GM19455 (cell line): Measurements from ENCODE around the gene SPON1.
"Not testable (repeated sequence)": the region's sequence is repeated elsewhere in the genome, so short reads cannot be mapped to it uniquely, and the experiment has no call there.

ENCODE experiments used
- ATAC-seq: cut with Tn5 transposase; IDR thresholded peaks from one replicate; pipeline ENCODE4 v1.9.1; 2021; ENCODE audit not compliant: unreplicated experiment

Gene SPON1

DNA sequence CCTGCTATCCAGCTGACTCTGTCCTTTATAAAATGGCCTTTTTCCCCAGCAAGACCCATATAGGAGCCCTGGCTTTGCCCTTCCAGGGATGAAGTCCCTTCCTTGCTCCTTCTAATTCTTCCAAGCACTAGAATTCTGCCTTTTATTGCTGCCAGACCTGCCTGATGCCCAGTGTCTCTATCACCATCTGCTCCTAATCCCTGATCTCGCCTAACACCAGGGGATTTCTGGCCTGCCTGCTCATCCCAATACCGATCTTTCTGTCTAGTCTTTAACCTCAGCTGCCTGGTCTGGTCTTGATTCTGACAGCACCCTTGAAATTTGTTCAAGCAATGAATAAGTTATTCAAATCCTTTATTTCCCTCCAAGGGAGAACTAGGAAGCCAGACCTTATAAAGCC, 150.2 kb downstream of the SPON1 start:
- ATAC-seq: no peak

DNA sequence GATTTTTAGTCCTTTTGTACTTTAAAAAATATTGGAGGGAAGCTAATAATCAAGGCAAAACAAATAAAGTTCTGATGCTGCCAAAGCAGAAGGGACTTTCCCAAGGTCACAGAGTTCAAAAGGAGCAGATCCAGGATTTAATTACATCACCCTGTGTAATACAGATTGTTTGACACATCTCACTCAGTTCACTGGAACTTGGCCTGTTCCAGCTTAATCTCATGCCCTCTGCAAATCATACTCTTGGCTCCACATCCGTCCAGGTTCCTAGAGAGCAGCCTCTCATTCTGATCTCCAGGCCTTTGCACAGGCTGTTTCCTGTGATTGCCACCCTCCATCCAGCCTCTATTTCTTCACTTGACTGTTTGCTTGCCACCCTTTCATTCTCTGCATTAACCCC, 151.7 kb downstream of the SPON1 start:
- no peak for ATAC-seq

DNA sequence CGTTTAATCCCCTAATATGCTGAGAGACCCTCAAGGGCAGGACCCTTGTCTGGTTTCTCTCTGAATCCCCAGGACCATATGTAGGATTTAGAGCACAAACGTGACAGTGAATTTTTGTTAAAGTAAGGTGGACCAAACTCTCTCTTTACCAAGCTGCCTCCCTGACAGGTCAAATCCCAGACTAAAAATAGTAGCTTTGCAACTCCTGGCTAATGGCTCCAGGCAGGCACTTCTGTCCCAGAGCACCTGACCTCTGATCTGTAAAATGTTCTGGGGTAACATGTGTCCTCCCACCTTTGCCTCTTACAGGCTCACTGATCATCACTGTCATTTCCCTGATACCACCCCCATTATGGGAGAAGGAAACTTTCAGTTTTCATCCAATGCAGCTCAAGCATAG, 152.3 kb downstream of the SPON1 start:
- no peak for ATAC-seq

DNA sequence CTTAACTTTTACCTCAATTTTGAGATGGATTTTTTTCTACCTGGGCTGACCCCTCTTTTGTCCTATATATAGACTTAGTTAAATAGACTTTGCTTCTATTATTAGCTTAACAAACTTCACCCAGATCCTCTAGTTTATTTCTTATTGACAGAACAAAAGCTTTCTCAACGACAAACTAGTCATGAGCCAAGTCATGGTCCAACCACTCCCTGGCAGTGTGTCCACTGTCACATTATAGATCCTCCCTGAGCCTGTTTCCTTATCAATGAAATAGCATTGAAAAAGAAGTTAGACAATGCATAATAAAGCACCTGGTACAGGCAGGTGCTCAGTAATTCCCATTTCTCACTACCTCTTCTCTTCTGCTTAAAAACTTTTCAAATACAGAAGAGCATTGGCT, 155.1 kb downstream of the SPON1 start:
- ATAC-seq: no peak

DNA sequence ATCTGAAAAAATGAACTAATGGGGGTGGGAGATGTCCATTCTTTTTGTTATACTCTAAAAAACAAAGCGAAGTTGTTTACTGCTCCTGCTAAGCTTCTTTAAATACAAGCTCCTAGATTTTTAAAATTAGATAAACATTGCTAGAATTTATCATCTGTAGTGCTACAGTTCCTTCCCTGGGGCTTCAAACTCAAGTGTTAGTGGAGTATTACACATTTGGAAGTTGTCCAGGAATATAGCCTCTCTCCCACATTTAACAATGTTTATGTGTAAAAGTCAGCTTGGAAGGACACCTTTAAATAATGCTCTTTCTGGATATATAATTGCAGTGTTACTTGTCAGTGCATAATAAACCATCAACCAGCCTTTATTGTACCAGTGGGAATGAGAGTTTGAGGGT, 155.5 kb downstream of the SPON1 start:
- ATAC-seq: no peak

DNA sequence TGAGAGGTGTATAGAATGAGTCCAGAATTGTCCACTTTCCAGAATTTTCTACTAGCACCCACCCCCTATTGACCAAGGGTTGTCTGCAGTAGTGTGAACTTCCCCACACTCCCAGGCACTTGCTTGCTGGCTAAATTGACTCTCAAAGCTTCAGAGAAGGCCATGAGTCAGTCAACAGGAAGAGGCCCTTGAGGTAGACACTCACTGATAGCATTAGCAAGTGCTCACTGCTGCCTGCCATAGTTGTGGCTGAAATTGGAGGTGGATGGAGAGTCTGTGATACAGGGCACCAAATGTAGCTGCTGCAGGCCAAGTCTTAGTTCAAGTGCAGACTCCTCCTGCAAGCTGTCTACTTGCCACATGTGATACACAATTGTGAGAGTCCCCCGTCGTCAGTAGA, 156.8 kb downstream of the SPON1 start:
- no peak for ATAC-seq

DNA sequence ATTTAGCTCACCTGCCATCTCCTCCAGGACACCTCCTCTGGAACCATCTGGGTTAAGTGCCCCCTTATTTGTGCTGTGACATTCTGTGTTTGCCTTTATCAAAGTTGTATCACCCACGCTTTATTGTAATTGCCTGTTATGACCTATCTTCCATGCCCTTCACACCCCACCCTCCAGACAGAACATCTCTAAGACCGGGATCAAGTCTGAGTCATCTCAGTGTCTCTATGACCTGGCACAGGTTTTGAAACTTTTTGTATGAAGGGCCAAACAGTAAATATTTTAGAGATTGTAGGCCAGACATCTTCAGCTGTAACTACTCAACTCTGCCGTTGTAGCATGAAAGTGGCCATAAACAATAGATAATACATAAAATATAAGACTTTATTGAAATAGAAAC, 161.8 kb downstream of the SPON1 start:
- ATAC-seq: no peak

DNA sequence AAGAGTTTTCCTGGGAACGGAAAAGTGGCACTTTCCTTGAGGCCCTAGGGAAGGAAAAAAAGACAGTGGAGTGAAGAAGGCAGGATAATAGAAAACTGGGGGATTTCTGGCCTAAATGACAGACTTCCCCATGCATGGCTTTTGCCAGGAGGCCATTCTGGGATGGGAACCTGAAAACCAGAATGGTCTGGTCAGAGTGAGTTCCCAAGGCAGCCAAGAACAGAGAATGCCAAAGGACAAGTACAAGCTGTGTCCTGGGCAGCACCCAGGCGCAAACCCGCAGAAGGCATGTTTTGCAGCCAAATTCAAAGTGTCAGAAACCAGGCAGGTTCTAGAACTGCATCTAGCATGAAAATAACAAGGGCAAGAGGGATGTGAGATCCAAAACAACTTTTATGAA, 162.4 kb downstream of the SPON1 start:
- ATAC-seq: no peak

DNA sequence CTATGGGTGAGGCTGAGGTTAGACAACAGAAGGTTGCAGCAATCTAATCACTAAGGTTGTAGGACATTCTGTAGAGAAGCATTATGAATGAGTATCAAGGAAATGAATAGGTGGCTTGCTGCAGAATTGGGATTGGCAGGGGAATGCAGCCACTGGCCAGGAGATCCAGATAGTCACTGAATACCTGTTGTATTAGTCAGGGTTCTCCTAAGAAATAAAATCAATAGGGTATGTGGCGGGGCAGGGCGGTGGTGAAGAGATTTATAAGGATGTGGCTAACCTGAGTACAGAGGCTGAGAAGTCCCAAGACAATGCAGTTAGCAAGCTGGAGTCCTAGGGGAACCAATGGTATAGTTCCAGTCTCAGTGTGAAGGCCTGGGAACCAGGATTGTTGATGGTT, 163.0 kb downstream of the SPON1 start:
- no peak for ATAC-seq

DNA sequence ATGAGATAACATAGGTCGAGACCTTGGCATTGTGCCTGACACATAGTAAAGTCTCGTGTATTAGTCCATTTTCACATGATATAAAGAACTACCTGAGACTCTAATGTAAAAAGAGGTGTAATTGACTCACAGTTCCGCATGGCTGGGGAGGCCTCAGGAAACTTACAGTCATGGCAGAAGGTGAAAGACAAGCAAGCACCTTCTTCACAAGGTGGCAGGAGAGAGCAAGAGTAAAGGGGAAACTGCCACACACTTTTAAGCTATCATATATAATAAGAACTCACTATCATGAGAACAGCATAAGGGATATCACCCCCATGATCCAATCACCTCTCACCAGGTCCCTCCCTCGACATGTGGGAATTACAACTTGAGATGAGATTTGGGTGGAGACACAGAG, 165.2 kb downstream of the SPON1 start:
- no peak for ATAC-seq

DNA sequence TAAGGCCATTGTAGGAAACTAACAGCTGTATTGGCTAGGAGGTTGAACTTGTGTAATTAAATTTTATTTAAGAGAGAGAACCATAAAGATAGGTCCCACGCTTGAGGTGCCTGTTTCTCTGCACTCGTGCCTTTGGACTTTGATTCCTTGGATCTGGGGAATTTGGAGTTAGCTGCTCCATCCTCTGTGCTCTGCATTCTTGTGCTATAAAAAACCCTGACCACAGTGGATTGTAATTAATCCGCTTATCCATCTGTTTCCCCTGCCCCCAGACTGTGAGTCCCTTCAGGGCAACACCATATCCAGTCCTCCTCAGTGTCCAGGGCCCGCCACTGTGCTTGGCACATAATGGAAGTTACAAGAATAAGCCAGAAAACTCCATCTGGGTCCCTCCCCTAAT, 169.8 kb downstream of the SPON1 start:
- ATAC-seq: no peak

DNA sequence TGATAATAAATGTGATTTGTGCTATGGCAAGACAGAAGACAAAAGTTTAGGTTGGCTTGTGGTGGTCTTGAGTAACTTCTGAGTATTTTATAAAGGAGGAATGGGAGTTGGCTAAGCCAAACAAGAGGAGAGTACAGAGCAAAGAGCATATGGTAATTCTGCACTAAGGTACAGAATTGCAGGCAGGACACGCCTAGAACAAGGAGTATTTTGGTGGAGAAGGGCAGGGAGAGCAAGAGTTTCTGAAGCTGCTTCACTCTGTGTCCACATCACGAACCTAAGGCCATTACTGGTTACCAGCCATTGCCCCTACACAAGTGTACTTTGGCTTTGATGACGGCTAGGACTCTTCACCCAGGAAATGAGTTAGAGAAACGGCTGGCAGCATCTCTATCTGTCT, 170.9 kb downstream of the SPON1 start:
- no peak for ATAC-seq

DNA sequence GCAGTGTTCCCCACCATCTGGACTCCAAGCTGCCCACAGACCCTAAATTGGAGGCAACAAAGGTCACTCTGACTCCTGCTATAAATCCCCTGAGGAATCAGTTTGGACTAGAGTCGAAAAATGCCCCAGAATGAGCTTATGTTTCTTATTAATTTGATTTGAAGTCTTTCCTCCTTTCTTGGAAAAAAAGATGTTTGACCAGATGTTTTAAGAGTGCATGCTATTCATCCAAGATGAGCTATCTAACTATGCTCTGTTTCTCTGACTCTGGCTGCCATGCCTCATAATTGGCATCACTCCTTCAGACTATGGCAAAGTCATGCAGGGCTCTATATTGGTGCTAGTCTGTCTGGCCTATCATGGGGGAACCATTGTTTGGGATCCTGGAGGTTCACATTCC, 174.0 kb downstream of the SPON1 start:
- no peak for ATAC-seq

DNA sequence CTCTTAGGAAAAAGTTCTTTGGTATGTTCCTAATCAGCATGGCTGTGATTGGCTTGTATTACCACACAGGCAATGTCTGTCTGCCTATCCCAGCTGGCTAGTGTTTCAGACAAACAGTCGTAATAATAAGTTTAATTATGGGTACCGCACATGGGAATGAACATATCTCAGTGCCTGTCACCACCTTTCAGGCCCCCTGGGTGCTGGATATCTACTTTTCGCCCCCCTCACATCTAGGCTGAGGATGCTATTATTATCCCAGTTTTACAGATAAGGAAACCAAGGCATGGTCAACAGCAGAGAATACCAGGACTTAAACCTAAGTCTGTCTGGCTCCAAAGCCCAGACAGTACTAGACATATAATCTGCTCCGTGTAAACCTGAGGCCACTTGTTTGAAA, 174.8 kb downstream of the SPON1 start:
- no peak for ATAC-seq

DNA sequence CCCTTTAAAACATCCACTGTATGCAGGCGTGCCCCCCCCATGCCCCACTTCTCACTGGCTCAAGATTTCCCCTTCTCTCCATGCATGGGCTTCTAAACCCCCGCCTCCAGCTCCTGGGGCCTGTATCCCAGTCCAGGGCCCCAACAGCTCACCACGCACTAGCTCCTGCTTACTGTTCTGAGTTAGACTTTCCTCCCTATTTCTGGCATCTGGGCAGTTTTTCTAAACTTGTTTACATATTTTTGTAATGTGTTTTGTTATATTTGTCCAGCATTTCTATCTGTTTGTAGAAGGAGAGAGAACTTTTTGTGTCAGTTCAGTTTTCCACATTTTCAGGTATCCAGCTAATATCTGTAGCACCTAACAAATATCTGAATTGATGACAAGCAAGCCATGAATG, 178.5 kb downstream of the SPON1 start:
- no peak for ATAC-seq

DNA sequence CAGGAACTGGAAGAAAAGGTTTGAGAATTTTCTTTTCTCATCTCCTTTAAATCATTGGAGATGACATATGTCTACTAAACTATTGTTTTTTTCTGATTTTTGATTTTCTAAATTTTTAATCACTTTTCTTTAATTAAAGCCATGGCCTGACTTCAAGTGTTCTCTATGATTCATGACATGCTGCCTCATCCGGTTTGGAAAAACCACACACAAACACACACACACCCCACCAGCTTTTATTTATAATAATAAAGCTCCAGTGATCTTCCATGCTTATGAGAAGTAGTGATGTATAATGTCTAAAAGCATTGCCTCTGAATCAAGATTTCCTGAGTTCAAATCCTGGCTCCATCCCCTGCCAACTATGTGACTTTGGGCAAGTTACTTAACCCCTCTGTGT, 179.2 kb downstream of the SPON1 start:
- ATAC-seq: no peak

DNA sequence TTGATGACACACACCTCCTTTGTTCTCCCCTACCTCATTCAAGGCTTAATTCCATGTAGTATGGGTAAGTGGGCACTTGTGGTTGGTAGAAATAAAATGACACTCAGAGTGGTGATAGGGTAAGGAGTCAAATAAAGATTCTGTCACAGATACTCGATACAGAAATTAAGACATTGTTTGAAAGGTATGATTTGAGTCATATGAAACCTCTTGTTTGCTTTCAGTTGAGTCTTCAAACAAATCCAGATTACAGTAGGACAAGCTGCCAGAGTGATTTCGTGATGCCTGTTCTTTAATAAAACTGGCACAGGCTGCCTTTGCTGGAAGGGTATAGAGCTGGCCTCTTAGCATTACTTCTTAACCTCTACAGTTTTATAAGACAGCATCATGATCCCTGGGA, 182.4 kb downstream of the SPON1 start:
- ATAC-seq: no peak

DNA sequence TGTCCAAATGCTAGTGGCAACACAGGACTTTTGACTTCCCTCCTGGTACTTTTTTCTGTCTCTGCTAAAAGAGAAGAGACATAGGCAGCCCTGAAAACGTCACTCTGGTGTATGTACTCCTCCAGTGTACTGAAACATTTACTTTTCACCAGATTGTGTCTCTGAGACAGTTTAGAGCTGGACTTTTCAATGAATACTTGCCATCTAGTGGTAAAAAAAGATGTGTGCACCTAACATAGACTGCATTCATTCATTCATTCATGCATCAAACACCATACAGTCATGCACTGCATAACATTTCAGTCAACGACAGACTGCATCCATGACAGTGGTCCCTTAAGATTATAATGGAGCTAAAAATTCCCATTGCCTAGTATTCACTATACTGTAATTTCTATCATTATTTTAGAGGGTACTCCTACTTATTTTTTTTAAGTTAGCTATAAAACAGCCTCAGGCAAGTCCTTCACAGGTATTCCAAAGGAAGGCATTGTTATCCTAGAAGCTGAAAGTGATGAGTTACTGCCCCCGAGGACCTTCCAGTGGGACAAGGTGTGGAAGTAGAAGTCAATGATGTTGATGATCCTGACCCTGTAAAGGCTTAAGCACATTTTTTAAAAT, 186.2 kb downstream of the SPON1 start:
- no peak for ATAC-seq

DNA sequence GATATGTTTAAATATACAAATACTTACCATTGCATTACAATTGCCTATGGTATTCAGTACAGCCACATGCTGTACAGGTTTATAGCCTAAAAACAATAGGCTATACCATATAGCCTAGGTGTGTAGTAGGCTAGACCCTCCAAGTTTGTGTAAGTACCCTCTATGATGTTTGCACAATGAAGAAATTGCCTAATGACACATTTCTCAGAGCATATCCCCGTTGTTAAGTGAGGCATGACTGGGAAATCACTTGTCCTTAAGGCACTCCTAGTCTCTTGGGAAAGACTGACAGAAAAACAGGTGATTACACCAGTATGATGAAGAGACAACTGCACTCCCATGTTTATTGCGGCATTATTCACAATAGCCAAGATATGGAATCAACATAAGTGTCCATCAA, 187.2 kb downstream of the SPON1 start:
- no peak for ATAC-seq

DNA sequence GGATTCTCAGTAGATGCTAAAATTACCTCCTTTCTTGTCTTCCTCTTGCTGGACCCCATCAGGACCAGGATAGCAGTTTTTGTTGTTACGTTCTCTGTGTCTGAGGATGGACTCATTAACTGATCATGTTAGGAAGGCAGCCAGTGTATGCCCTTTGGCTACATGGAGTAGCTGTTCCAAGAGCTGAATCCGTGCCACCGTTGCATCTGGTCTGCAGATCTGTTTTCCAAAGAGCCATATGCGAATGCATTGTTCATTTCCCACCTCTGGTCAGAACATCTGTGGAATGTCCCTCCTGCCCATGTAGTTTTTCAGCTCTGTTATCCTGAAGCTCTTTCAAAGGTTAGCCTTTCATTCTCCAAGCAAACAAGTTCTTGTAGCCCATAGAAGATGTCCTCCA, 188.4 kb downstream of the SPON1 start:
- ATAC-seq: no peak

DNA sequence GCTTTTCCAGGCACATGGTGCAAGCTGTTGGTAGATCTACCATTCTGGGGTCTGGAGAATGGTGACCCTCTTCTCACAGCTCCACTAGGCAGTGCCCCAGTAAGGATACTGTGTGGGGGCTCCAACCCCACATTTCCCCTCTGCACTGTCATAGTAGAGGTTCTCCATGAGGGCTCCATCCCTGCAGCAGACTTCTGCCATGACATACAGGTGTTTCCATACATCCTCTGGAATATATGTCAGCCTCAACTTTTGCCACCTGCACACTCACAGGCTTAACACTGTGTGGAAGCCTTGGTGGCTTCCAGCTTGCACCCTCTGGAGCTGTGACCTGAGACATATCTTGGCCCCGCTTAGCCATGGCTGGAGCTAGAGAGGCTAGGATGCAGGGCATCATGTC, 191.6 kb downstream of the SPON1 start:
- not testable (repeated sequence) for ATAC-seq

DNA sequence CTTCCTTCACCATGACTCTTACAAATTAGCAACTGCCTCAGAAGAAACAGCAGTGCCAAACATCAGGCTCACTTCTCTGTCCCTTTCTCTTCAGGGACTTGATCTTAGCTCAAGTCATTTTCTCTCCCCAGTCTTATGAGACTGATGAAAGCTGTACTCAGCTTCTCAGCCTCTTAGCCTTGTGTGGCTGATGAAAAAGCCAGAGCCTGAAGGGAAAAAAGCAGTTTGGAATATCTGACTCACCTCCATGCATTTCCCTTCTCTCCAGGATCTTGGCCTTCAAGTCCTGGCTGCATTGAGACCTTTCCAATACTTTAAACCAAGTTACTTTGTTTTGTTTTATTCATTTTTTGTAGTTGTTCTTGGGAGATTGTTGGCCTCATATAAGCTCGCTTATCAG, 195.9 kb downstream of the SPON1 start:
- ATAC-seq: no peak

DNA sequence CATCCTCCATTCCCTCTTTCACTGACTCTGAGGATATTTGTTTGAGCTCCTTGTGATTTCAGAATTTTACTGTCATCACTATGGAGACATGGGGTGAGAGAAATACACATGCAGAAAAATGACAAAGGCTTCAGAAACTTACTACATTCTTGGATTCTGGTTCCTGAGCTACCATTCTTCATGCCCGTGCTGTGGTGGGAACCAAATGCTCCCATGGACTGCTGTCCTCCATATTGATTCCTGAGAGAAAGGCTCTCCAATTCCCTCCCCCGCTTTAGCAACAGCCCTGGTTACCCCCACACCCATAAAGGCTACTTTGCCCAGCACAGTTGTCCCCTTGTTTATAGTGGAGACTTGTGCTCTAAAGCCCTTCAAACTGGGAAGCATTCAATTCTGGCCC, 201.1 kb downstream of the SPON1 start:
- ATAC-seq: no peak

DNA sequence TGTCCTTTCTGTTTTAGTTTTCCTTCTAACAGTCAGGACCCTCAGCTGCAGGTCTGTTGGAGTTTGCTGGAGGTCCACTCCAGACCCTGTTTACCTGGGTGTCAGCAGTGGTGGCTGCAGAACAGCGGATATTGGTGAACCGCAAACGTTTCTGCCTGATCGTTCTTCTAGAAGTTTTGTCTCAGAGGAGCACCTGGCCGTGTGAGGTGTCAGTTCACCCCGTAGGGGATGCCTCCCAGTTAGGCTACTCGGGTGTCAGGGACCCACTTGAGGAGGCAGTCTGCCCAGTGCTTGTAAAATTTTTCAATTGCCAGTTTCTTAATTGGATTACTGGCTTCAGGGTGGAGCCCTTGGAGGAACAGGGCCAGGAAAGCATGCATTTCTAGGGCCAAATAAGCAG, 211.2 kb downstream of the SPON1 start:
- not testable (repeated sequence) for ATAC-seq
